Endothelial cell of umbilical vein (primary cell): ENCODE data around the gene ACAA2. TPM values are rescaled to one million over a fixed set of nuclear protein-coding genes. Genes with fewer than 3 reads are reported as not detected.

Source experiments
- BruUV-seq: library from RNA; stranded (reverse); fragments of 400-500 nt; replicated peaks from 2 replicates; lab custom pipeline; 2021; lab: Mats Ljungman, UMichigan
- CTCF ChIA-PET: fragments of 300-600, 350-600 bp; sonication (Branson Sonifier 250); formaldehyde crosslinking; loops from one replicate; lab custom pipeline; 2021; ENCODE audit warnings: antibody characterized with exemption, inconsistent platforms; lab: Charles Lee
- POLR2A ChIA-PET: fragments of 300-600, 350-600 bp; sonication (Branson Sonifier 250); formaldehyde crosslinking; loops from one replicate; lab custom pipeline; 2021; ENCODE audit warnings: antibody characterized with exemption, inconsistent platforms; lab: Charles Lee
- DNase-seq: peaks from one replicate; pipeline ENCODE4 v3.0.0-alpha.2; 2011; ENCODE audit warnings: low read depth, low spot score
- FAIRE-seq: peaks from 2 replicates; lab custom pipeline; 2011; peaks lifted over from hg19 to GRCh38; lab: Jason Lieb, UNC
- H2AFZ ChIP-seq: 2 replicates; pipeline ENCODE4 v1.6.0; 2012; ENCODE audit warnings: low read depth, low read length, control low read depth, inconsistent platforms
- H3K27ac ChIP-seq: 2 replicates; pipeline ENCODE4 v1.5.1; 2011; ENCODE audit warnings: low read depth, mild to moderate bottlenecking, control low read depth, low read length, moderate library complexity; ENCODE audit not compliant: insufficient read depth
- H3K27me3 ChIP-seq, 2 experiments: 2 replicates each; pipeline versions ENCODE4 v1.6.0 to v1.6.1; 2011; ENCODE audit warnings: low read length in 2 of 2, mixed read lengths in 1 of 2; ENCODE audit not compliant: control insufficient read depth in 2 of 2, insufficient read depth in 2 of 2
- H3K36me3 ChIP-seq, 2 experiments: 2 replicates in 1 of 2; 3 replicates in 1 of 2; pipeline ENCODE4 v1.5.1; 2011; ENCODE audit warnings: low read length in 2 of 2, mild to moderate bottlenecking in 1 of 2, moderate library complexity in 1 of 2; ENCODE audit not compliant: control insufficient read depth in 2 of 2, insufficient read depth in 2 of 2; ENCODE audit errors: extremely low read depth in 1 of 2
- H3K4me1 ChIP-seq: 3 replicates; pipeline ENCODE4 v1.5.1; 2011; ENCODE audit warnings: mild to moderate bottlenecking, low read length; ENCODE audit not compliant: control insufficient read depth, insufficient read depth; ENCODE audit errors: extremely low read depth
- H3K4me2 ChIP-seq: 2 replicates; pipeline ENCODE4 v1.6.1; 2011; ENCODE audit warnings: low read length, control low read depth, mixed read lengths; ENCODE audit not compliant: insufficient read depth
- H3K4me3 ChIP-seq, 3 experiments: fragments of 200-600 bp in 1 of 3; sonication (generic), shearing (Covaris generic) in 1 of 3; replicated peaks in 1 of 3; 2 replicates each; pipeline ENCODE4 v1.5.1; 2011 to 2016; ENCODE audit warnings: control low read depth in 3 of 3, low read length in 3 of 3, mild to moderate bottlenecking in 2 of 3, inconsistent platforms in 1 of 3, low read depth in 1 of 3, moderate library complexity in 1 of 3; ENCODE audit not compliant: insufficient read depth in 1 of 3
- H3K79me2 ChIP-seq: 2 replicates; pipeline ENCODE4 v1.6.0; 2012; ENCODE audit warnings: low read length, inconsistent platforms; ENCODE audit not compliant: control insufficient read depth, insufficient read depth
- H3K9ac ChIP-seq: replicated peaks from 2 replicates; pipeline ENCODE3; 2011; ENCODE audit warnings: low read length, control low read depth; ENCODE audit not compliant: insufficient read depth; ENCODE audit errors: extremely low read depth
- H3K9me1 ChIP-seq: replicated peaks from 3 replicates; pipeline ENCODE4 v1.6.0; 2011; ENCODE audit warnings: mild to moderate bottlenecking, low read length; ENCODE audit not compliant: control insufficient read depth, insufficient read depth; ENCODE audit errors: extremely low read depth
- H3K9me3 ChIP-seq: replicated peaks from 2 replicates; pipeline ENCODE4 v1.5.1; 2012; ENCODE audit warnings: low read length, inconsistent platforms; ENCODE audit not compliant: control insufficient read depth, insufficient read depth
- H4K20me1 ChIP-seq: replicated peaks from 2 replicates; pipeline ENCODE3; 2011; ENCODE audit warnings: mild to moderate bottlenecking, low read length; ENCODE audit not compliant: control insufficient read depth, insufficient read depth; ENCODE audit errors: extremely low read depth
- CTCF ChIP-seq, 2 donors: IDR thresholded peaks; 1 replicate in 1 of 2; 2 replicates in 1 of 2; pipeline ENCODE4 v1.5.1; 2011; ENCODE audit warnings: low read length in 2 of 2, mild to moderate bottlenecking in 2 of 2, moderate library complexity in 2 of 2, control low read depth in 1 of 2, inconsistent platforms in 1 of 2, low read depth in 1 of 2; ENCODE audit not compliant: insufficient read depth in 1 of 2; ENCODE audit errors: extremely low read depth in 1 of 2
- EZH2 ChIP-seq: IDR thresholded peaks from 2 replicates; pipeline ENCODE4 v1.6.1; 2012; ENCODE audit warnings: borderline replicate concordance, low read depth, mild to moderate bottlenecking, moderate library complexity, low read length, inconsistent platforms; ENCODE audit not compliant: severe bottlenecking
- FOS ChIP-seq: IDR thresholded peaks from 2 replicates; pipeline ENCODE4 v1.6.1; 2011; ENCODE audit warnings: mild to moderate bottlenecking, low read length, moderate library complexity, borderline replicate concordance; ENCODE audit not compliant: insufficient read depth
- GATA2 ChIP-seq: IDR thresholded peaks from 2 replicates; pipeline ENCODE4 v1.7.0; 2011; ENCODE audit warnings: low read depth, mild to moderate bottlenecking, moderate library complexity, mixed read lengths, low read length; ENCODE audit not compliant: insufficient read length, insufficient read depth
- JUN ChIP-seq: IDR thresholded peaks from 2 replicates; pipeline ENCODE4 v1.6.1; 2011; ENCODE audit warnings: borderline replicate concordance, low read depth; ENCODE audit not compliant: insufficient read length, insufficient read depth
- MAX ChIP-seq: IDR thresholded peaks from 2 replicates; pipeline ENCODE4 v1.6.1; 2011; ENCODE audit not compliant: insufficient read depth, insufficient read length
- MYC ChIP-seq: IDR thresholded peaks from one replicate; pipeline ENCODE4 v1.6.1; 2011; ENCODE audit warnings: mild to moderate bottlenecking, low read depth, low read length
- POLR2A ChIP-seq: IDR thresholded peaks from 2 replicates; pipeline ENCODE4 v1.6.1; 2012; ENCODE audit warnings: low read depth, mild to moderate bottlenecking, control low read depth, low read length
- POLR2AphosphoS5 ChIP-seq: IDR thresholded peaks from 2 replicates; pipeline ENCODE4 v1.6.1; 2012; ENCODE audit warnings: low read depth, mild to moderate bottlenecking, control low read depth, low read length, moderate library complexity; ENCODE audit not compliant: insufficient read depth
- dilution Hi-C: fragments of 300-500 bp; cut with MboI; formaldehyde crosslinking; loops from one replicate; pipeline ENCODE4 v1.15.0; 2019; ENCODE audit warnings: low sequenced_read_pairs; ENCODE audit not compliant: extremely low pct_ligation_motif_present
- intact Hi-C: fragments of 100-400 bp; cut with micrococcal nuclease; formaldehyde crosslinking; loops from one replicate; pipeline ENCODE4 v1.10.0; 2022
- polyA plus RNA-seq, 4 experiments: library from polyadenylated mRNA; depleted of rRNA in 3 of 4; stranded (reverse) in 3 of 4; unstranded in 1 of 4; fragments of >200 nt; gene quantifications; 2 replicates each; pipeline versions ENCODE4 v1.2.1 to v1.2.3, GENCODE V29; 2011 to 2012; ENCODE audit warnings: missing spikeins in 1 of 4
- total RNA-seq: library from RNA; stranded (reverse); gene quantifications from 2 replicates; pipeline ENCODE4 v1.2.3, GENCODE V29; 2021

The ACAA2 gene
- total and polyA plus RNA-seq, 2 donors (not counting 3 experiments of a cell fraction or from before 2014, with no cell fraction given): 18.6 to 44.9 TPM

- no peaks in the 10 kb centered on the region for H3K36me3 ChIP-seq
- TF ChIP-seq EZH2: no peak
- TF ChIP-seq JUN: no peak
- TF ChIP-seq CTCF (IDR thresholded peaks at IDR 0.05; ENCODE audit: extremely low read depth in 1 of 2, insufficient read depth in 1 of 2, low read depth in 1 of 2, low read length in 2 of 2): no peak
- no peak for TF ChIP-seq MAX
- no peak for TF ChIP-seq FOS
- no peak for TF ChIP-seq MYC
- TF ChIP-seq POLR2A: no peak
- TF ChIP-seq POLR2AphosphoS5: no peak
- no peak for TF ChIP-seq GATA2
- FAIRE-seq: no peak
- dilution Hi-C loops: loop anchor here (25.0 kb wide), 1 partner anchor 338 kb away; no protein-coding TSS in a partner anchor
- no peak overlapping the region for H3K4me2 ChIP-seq
- no peak overlapping the region for H3K4me3 ChIP-seq
- BruUV-seq: no TSS peak
- peaks cover 13% of the 10 kb centered on the region for H3K4me1 ChIP-seq
- POLR2A ChIA-PET: no interaction called here
- no peaks in the 10 kb centered on the region for H3K27me3 ChIP-seq
- H3K79me2 ChIP-seq: no peaks in the 10 kb centered on the region
- H3K9ac ChIP-seq: no peak overlapping the region
- H2AFZ ChIP-seq: no peak overlapping the region
- CTCF ChIA-PET: interaction anchor here (1.0 to 5.6 kb wide), 3 partner anchors 9 to 340 kb away, joined by 3 to 38 read pairs (median 3); no protein-coding TSS in a partner anchor
- no peaks in the 10 kb centered on the region for H3K9me1 ChIP-seq
- no peaks in the 10 kb centered on the region for H4K20me1 ChIP-seq
- no peak overlapping the region for H3K27ac ChIP-seq
- DNase-seq: no peak
- intact Hi-C loops: no loop called here
- no peaks in the 10 kb centered on the region for H3K9me3 ChIP-seq
These were observed 37.3 kb upstream of the ACAA2 start for GRCh38 chr18:49850636-49851035.
